CD4-positive, alpha-beta T cell treated with Interleukin-15 for 1 hour (primary cell): ENCODE results near the gene CHRNA5.
"Not testable (repeated sequence)": the region's sequence is repeated elsewhere in the genome, so short reads cannot be mapped to it uniquely, and the experiment has no call there.

Experiments used
- DNase-seq: peaks from one replicate; pipeline ENCODE4 v3.0.0-alpha.2; 2020

Gene CHRNA5

DNA sequence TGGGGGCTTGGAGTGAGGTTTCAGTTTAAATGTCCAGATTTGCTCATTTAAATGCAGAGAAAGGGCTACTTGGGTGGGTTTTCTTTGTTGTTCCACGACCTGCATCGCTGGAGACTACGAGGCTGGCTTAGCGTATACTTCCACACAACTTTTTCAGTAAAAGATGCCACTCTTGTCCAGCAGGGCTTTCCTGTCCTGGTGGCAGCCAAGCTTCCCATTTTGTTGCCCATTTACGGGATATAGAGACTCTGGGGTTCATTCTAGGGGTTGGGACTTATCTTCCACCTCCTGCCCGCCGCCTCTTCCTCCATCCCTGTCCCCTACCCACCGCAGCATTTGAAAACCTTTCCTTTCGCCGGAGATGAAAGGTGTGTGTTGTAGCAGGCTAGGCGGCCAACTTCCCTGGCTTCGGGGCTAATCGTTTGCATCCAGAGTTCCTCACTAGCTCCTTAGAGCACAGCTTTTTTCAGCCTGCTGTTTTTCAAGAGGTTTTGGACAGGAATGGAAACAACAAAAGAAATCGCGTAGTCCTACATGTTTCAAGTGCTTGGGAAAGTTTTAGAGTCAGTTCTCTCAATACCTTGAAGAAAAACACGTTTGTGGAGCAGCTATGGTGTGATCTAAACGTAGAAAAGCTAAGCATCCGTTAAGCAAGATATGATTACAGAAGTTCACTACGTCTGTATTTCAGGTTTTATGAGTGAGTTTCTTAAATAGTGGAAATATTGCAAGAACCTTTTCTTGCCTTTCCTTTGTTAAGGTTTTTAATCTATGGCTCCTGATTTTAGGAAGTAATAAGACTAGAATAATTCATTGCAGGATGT is 843 bp downstream of the CHRNA5 start:
- DNase-seq, result no peak

DNA sequence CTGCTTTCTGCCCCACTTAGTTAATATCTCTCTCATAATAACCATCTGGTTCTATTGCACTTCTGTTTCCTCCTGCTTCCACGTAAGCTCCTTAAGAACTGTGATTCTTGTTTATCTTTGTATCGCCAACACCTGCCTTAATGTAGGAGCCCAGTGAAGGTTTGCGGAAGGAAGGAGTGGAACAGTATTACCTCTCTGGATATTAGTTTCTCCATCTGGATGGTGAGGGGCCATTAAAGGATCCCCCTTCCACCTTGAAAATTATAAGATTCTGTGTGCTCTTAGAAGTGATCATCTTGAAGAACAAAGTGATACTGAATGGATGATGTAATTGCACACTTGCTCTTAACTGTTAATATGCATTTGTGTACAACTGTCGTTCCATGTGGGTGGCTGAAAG is 2.2 kb downstream of the CHRNA5 start:
- DNase-seq, result no peak

DNA sequence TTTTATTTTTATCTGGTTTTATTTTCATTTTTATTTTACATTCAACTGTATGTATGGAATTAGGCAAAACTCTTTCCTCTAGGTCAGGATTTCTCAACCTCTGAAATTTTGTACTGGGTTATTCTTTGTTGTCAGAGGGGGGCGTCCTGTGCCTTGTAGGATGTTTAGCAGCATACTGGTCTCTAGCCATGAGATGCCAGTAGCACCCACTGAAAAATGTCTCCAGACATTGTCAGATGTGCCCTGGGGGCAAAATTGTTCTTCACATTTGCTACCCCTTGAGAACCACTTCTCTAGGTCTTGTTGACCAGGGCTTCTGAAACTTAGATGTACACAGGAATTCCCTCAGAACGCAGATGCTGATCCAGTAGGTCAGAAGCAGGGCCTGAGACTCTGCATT is 5.4 kb downstream of the CHRNA5 start:
- no peak for DNase-seq

DNA sequence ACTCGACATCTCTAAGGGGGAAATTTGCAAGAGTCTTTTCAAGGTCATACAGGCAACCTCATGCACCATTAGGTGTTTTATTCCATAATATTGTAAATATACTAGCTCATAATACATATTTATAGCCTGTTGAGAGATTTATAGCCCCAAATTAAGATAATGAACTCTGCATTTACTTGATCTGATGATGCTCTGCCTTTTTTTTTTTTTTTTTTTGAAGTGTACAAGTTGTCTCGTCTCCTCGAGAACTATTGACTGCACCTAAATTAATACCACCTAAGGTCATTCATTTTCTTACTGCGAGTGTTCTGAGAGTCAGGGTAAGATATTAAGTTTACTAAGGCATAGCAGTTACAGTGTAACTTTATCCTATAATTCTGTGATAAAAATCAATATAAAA is 6.1 kb downstream of the CHRNA5 start:
- DNase-seq, result no peak

DNA sequence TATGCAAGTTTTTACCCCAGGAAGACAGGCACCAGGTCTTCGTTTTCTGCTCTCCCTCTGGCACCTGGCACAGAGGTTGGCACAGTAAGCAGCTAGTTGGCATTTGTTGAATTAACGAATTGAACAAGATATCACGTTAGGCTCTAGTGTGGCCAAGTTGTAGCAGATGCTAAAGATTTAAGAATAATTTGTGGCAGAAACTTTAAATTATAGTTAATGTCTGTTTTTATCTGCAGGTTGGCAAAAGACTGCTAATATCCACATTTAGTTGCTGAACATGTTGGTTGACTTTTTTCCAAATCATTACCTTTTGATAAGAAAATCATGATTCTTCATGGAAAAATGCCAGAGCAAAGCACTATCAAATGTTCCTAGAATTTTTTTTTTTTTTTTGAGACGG is 8.1 kb downstream of the CHRNA5 start:
- no peak for DNase-seq

DNA sequence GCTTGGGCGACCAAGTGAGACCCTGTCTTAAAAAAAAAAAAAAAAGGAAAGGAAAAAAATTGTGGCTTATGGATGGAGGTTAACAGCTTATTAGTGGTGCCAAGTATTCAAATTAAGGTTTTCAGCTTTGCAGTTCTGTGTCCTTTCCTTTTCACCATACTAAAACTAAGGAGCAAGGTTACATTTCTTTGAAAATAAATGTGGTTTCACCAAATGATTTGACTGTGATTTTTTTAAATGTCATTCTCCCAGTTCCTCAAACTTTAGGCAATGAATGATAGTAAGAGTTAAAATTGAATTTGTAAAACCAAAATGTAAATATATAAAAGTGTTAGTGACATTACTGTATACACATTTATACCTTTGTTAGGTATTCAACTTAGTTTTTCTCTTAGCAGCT is 9.6 kb downstream of the CHRNA5 start:
- DNase-seq, result no peak

DNA sequence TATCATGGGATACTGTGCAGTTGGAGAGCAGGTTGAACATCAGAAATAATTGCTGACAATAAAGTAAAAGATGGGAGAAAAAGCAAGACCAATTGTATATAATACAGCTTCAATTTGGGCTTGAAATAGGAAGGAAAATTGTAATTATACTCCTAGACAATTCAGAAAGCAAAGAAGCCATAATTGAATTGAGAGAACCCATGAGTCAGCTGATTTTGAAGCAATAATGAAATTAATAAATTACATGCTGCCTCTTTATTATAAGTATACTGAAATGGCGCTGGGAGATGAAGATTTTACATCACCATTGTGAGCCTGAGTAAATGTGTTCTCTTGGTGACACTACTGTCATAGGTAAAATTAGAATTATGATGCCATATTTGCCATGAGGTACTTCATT is 32.3 kb downstream of the CHRNA5 start:
- no peak for DNase-seq

DNA sequence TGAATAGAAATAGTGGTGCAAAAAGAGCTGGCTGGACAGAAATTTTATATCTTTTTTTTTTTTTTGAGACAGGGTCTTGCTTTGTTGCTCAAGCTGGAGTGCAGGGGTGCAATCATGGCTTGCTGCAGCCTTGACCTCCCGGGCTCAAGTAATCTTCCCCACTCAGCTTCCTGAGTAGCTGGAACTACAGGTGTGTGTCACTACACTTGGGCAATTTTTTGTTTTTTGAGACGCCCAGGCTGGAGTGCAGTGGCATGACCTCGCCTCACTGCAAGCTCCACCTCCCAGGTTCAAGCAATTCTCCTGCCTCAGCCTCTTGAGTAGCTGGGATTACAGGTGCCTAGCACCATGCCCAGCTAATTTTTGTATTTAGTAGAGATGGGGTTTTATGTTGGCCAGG is 33.0 kb downstream of the CHRNA5 start:
- DNase-seq, result no peak

DNA sequence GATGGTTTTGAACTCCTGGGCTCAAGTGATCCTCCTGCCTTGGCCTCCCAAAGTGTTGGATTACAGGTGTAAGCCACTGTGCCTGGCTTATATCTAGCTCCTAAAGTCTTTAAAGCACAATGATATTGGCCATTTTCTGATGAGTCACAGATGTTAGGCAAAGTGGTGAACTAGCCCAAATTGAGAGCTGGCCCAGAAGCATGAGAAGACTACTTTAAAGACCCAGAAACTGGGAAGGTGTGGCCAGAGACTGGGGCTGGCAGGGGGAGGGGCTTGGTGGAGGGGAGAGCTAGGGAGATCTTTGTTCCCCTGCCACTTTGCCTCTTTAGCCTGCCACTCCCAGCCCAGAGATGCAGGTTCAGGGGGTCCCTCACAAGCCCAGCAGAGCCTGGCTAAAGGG is 33.9 kb downstream of the CHRNA5 start:
- DNase-seq, result no peak

DNA sequence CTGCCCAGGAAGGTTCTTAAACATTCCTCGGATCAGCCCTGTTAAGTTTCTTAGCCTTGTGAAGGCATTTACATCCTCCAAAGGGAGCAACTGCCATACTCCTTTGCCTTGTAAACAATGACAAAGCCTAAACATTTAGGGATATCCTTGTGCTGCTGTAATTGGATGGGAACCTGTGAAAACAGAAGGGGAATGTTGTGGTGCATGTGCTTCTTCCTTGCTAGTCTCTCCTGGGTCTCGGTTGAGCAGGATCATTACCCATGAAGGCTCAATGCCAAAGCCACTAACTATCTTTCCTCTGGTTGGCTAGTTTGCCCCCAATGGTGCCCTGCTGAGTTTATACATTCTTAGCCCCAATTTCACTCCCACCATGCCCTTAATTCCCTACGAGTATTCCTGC is 38.1 kb downstream of the CHRNA5 start:
- DNase-seq, result no peak

DNA sequence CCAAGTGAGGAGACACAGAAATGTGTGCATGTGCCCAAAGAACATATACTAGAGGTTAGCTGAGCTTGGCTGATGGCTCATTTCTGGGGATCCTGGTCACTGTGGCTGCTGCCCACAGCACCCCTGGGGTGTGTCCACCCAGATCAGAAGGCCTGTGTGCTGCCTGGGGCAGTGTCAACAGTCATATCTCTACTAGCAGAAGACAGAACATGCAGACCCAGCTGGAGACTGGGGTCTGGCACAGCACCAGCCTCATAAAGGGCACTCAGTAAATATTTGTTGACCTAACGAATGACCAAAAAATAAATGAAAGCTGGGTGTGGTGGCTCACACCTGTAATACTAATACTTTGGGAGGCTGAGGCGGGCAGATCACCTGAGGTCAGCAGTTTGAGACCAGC is 39.1 kb downstream of the CHRNA5 start:
- DNase-seq, result no peak

DNA sequence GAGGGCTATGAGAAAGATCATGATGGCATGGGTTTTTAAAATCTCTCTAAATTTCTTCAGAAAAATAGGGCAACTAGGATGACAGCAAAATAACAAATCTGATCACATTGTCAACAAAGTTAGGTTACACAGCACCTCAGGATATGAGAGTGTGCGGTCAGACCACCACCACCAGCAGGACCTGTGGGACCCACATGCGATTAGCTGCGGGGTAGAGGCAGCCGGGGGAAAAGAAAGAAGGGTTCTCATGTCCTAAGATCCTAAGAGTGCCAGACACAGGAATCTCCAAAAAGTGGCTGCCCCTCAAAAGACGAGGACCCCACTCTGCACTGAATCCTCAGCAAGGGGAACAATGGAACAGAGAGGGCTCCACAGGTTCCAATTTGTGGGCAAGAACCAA is 39.9 kb downstream of the CHRNA5 start:
- no peak for DNase-seq

DNA sequence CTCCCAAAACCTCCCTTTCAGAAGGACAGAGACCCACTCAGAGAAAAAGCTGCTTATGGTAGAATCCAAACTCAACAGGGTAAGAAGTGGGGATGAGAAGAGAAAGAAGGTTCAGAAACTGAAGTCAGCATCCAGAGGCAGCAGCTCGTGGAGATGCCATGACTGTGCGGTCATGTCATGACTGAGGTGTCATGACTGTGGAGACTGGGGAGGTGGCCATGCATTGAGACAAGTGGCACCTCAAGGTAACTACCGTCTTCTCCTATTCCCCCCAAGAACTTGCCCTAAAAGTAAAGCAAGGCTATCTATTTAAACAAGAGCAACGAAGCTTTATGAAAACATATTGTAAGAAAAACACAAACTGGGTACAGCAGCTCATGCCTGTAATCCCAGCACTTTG is 40.4 kb downstream of the CHRNA5 start:
- DNase-seq, result no peak

DNA sequence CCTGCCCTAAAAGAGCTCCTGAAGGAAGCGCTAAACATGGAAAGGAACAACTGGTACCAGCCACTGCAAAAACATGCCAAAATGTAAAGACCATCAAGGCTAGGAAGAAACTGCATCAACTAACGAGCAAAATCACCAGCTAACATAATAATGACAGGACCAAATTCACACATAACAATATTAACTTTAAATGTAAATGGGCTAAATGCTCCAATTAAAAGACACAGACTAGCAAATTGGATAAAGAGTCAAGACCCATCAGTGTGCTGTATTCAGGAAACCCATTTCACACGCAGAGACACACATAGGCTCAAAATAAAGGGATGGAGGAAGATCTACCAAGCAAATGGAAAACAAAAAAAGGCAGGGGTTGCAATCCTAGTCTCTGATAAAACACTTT is 44.2 kb downstream of the CHRNA5 start:
- DNase-seq, result not testable (repeated sequence)

DNA sequence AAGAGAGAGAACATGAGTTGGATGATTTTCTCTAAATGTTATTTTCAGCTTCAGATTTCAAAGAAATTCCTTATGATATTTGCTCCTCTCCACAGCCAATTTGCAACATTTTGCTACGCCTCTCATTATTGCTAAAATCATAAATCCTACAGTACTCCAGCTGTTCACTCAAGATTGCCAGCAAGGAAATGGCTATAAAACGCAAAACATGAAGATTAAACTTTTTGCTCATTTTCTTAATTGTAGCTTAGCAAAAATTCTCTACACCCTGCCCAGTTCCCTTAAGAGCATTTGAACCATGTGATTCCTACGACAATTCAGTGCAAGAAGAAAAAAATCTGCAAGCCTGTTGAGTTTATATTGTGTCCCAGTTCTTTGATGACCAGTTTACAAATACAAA is 48.7 kb downstream of the CHRNA5 start:
- DNase-seq, result no peak

DNA sequence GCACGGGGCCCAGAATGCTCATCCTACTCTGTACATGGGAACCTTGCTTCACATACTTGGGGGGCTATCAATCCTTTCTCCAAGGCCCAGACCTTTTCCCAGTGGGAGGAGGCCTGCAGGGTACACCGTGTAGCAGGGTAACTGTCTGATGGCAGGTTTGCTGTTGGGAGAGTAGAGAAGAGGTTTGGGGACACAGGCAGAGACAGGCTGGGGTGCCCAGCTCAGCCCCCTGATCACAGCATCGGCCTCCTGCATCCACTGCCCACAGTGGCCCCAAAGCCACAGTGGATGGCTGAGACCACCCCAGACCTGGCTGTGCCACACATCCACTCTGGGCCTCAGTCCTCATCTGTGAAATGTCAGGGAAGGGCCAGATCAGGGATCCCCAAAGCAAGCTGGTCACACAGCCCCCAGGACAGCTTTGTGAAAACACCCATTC is 49.9 kb downstream of the CHRNA5 start:
- no peak for DNase-seq

DNA sequence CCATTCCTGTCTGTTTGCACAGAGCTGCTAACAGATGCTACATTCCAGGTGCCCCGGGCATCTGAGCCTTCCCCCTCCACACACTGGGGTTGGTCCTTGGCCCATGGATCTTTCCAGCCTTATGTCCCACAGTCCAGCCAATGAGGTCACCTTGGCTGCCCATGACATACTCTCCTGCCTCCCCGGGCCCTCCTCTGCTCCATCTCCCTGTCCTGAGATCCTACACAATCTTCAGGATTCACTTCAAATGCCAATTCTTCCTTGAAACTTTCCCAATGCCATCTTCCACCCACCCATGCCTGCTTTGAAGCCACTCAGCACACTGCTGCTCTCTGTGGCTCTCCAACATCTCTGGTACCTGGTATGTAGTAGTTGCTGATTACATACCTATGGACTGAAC is 51.2 kb downstream of the CHRNA5 start:
- no peak for DNase-seq

DNA sequence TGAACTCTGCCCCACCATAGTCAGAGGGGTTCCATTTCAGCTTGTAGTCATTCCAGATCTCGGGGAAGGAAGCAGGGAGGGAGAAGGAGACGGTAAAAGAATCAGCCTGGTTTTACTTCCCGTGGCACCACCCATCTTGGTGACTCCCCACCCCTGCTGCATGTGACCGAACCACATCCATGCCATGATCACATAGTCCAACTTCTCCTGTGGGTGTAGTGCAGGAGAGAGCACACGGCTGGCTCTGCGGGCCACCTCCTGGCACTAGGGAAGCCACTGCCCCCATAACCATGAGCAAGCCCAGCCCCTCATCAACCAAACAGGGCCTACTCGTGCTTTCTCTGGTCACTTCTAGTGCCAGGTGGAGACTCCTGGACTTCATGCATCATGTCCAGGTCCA is 51.8 kb downstream of the CHRNA5 start:
- no peak for DNase-seq

DNA sequence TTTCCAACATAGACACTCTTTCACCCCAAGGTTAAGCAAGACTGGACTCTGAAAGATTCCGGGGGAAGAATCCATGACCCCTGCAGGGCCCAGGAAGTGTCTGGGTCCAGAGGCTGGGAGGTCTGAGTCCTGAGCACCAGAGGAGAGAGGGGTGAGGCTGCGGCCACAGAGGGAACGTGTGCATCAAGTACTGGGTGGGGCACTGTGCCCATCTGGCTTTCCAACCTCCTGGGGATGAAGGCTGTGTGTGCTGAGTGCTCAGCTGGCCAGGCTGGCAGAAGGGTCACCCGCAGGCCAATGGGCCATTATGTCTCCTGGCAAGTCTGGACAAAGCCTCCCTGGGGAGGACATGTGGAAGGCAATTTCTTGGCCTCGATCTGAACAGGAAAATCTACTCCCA is 52.2 kb downstream of the CHRNA5 start:
- no peak for DNase-seq

DNA sequence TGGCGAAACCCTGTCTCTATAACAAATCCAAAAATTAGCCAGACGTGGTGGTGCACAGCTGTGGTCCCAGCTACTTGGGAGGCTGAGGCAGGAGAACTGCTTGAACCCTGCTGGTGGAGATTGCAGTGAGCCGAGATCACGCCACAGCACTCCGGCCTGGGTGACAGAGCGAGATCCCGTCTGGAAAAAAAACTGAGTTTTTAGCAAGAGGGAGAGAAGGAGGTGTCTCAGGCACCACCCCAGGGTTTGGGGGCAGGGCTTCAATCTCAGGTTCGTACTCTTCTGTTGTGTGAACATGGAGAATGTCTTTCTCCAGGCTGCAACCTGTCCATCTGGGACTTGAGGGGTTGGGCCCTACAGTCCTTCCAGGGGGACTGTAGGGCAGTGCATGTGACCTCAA is 52.7 kb downstream of the CHRNA5 start:
- no peak for DNase-seq

DNA sequence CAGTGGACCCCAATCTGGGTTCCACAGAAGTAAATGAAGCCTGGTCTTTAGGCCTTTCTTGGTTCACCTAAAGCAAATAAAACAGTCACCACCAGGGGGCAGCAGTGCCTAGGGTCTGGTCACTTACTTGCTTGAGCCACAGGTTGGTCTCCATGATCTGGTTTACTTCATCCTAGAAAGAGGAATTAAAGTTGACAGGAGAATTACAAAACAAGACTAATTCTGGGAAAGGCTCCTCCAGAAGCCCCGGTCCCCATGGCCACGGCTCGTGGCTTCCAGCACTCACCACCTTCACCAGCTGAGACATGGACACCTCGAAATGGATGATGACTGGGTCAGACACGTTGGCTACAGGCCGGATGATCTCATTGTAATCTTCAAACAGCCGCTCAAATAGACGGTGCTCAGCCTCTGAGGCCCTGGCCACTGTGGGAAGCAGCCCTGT is 53.2 kb downstream of the CHRNA5 start:
- DNase-seq, result peak; percentile 63

DNA sequence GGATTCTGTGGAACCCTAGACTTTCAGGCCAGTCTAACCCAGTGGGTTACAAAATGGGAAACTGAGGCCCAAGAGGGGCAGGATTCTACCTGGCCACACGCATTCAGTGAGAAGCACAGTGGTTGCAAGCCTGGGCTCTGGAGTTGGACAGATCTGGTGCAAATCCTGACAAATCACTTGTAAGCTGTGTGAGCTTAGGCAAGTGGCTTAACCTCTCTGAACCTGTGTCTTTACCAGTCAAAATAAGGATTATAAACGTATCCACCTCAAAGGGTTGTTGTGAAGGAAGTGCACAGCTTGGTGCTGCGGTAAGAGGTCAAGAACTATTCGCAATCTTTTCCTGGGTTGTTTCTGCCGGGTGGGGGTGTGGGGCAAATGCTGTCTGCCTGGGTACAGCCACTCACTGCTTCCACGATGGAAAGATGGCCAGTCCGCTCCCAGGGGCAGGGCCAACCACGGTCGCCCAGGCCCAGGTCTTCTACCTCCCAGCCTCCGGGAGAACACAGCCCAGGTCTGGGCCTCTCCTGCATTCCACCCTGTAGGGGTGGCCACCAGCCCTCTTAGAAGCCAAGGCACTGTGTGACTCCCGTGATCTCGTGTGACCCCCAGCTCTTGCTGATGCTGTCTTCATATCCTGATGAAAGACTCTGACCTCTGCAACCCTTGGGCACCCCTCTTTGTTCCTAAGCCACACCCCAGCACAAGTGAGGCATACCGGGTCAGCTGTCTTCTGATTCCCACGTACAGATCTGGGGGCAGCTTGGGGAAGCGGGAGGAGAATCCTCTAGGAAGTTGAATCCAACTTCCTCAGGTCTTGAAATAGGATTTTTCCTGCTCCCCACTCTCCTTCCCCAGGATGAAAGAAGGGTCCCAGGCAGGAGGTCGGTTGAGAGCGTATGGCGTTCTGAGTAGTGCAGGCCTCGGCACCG is 54.0 kb downstream of the CHRNA5 start:
- DNase-seq, result no peak

DNA sequence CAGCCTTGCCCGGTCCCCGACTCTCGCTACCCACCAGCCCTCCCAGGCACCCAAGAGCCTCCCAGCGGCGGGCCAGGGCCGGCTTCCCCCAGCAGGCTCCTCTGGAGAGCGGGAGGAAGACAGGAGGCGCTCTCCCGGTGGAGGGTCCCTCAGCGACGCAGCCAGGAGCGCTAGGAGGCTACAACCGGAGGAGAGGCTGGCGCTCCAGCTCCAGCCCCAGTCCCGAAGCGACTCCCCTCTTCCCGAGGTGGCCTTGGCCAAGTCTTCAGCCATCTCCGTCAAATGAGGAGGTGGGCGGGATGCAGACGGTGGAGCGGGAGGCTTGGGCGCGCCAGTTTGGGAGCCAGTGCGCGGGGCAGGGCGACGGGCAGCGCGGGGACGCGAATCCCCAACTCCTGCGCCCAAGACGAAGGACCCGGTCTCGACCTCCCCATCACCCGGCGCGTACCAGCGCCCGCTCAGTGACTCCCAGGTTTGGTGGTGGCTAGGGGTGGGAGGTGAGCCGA is 54.8 kb downstream of the CHRNA5 start:
- no peak for DNase-seq
